GM19238 (cell line): ENCODE results near the gene FN3K.

Experiments
- DNase-seq: peaks from one replicate; pipeline ENCODE4 v3.0.0; 2011; ENCODE audit warnings: low spot score; ENCODE audit not compliant: insufficient read length

Gene FN3K

GRCh38 chr17:82734987-82735866 lies at the start of gene FN3K:
Gene FN3K (plus strand): TSS chr17:82735615. CDS start chr17:82735637, 22 bp downstream.
- no peak for DNase-seq

GRCh38 chr17:82686366-82687324 lies 48.8 kb upstream of the FN3K start:
- DNase-seq = no peak

GRCh38 chr17:82687375-82687861 lies 48.0 kb upstream of the FN3K start:
- DNase-seq = no peak

GRCh38 chr17:82687871-82688270 lies 47.5 kb upstream of the FN3K start:
- DNase-seq = no peak

- DNase-seq = no peak
These were observed 46.3 kb upstream of the FN3K start for GRCh38 chr17:82689077-82689476.

GRCh38 chr17:82690786-82691489 lies 44.5 kb upstream of the FN3K start:
- no peak for DNase-seq

GRCh38 chr17:82691714-82692113 lies 43.7 kb upstream of the FN3K start:
- DNase-seq = no peak

- no peak for DNase-seq
These were observed 43.1 kb upstream of the FN3K start for GRCh38 chr17:82692268-82692667.

GRCh38 chr17:82693168-82693867 lies 42.1 kb upstream of the FN3K start:
- no peak for DNase-seq

- DNase-seq = no peak
These were observed 40.8 kb upstream of the FN3K start for GRCh38 chr17:82694647-82695046.

GRCh38 chr17:82696259-82696658 lies 39.2 kb upstream of the FN3K start:
- DNase-seq = no peak

GRCh38 chr17:82696916-82697807 lies 38.3 kb upstream of the FN3K start:
- no peak for DNase-seq

- no peak for DNase-seq
These were observed 37.7 kb upstream of the FN3K start for GRCh38 chr17:82697808-82698064.

GRCh38 chr17:82698065-82698973 lies 37.1 kb upstream of the FN3K start, which contains the start of gene RAB40B:
Gene RAB40B (minus strand): TSS chr17:82698698. CDS start chr17:82698596, 102 bp downstream.
- DNase-seq = peak; percentile 99

GRCh38 chr17:82698974-82699442 lies 36.4 kb upstream of the FN3K start:
- DNase-seq = no peak

GRCh38 chr17:82699551-82699950 lies 35.9 kb upstream of the FN3K start:
- no peak for DNase-seq

GRCh38 chr17:82702231-82702927 lies 33.0 kb upstream of the FN3K start:
- no peak for DNase-seq
